ENCODE results near the gene SEPTIN12.

- TF ChIP-seq CTCF (IDR thresholded peaks at IDR 0.05; ENCODE audit: poor library complexity), result no peak
- TF ChIP-seq EZH2phosphoT487 (IDR thresholded peaks at IDR 0.05; ENCODE audit: low read depth, severe bottlenecking, unreplicated experiment), result no peak
- no peak for TF ChIP-seq EZH2 (IDR thresholded peaks at IDR 0.05; ENCODE audit: borderline replicate concordance)
Measured at GRCh38 chr16:4745274-4745569, 42.9 kb downstream of the SEPTIN12 start.

Measured in hepatocyte (in vitro differentiated cells).